Measurements from ENCODE around the gene TIMP3.

TIMP3 gene

GRCh38 chr22:32788904-32789624, 12.4 kb upstream of the TIMP3 start:
- DNase-seq = no peak

GRCh38 chr22:32789797-32790620, 11.5 kb upstream of the TIMP3 start:
- no peak for DNase-seq

- DNase-seq = no peak
These were observed 10.4 kb upstream of the TIMP3 start for GRCh38 chr22:32791056-32791455.

GRCh38 chr22:32791485-32791884, 10.0 kb upstream of the TIMP3 start:
- no peak for DNase-seq

GRCh38 chr22:32793589-32793988, 7.9 kb upstream of the TIMP3 start:
- DNase-seq = no peak

GRCh38 chr22:32794449-32795213, 6.9 kb upstream of the TIMP3 start:
- no peak for DNase-seq

DNA sequence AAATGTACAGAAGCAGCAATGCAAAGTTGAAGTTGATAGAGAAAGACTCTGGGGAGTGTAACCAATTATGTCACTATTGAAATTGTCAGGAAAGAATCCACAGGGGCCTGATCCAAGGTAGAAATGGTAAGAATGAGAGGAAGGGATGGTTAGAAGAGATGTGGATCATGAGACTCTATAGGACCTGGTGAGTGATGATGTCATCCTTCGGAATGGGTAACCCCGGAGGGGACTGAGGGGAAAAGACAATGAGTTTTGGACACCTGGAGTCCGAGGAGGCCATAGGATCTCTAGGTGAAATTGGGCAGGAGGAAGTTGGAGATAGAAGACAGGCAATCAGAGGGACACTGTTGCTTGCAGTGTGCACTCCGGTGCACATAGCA, 6.3 kb upstream of the TIMP3 start:
- DNase-seq = no peak

DNA sequence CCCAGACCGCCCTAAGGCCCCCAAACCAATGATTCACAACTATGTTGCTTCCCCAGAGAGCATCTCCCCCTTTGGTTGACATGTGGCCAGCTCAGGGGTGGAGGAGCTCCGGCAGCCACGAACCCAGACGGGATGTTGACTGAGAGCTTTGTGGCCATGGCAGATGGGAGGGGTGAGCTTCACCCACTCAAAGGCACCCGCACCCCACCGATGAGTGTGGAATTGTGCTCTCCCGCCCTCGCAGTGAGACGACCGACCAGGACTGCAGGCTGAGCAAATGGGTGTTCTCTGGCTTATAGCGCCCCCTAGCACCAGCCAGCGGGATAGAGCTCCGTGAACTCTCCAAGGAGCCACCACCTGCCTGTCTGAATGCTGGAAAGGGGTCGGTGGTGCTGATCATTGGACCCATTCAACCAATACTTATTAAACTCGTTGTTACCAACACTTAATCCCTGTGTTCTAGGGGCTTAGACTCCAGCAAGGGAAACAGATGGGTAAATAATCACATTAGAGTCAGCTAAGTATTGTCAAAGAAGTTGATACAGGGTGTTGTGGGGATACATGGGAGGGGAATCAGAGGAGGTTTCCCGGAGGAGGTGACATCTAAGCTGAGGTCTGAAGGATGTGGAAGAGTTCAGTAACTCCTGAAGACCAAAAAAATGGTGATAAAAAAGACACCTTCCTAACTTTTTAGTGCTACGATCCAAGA, 4.5 kb upstream of the TIMP3 start:
- DNase-seq = peak; percentile 66

DNA sequence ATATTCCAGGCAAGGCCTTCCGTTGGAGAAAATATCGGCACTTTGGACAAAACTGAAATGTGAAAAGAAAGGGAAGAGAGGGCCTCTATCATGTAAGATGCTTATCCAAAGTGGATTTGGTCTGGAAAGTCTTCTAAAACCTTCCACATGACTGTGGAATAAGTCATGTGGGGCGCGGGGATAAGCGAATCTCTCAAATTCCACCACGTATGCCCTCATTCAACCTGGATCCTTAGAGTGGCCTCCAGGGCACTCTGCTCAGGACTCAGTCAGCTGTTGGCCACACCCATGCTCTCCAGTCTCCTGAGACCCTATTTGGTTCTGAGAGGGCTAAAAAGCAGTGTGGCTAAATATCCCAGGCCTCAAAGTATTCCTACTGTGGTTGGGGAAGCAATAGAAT, 2.0 kb upstream of the TIMP3 start:
- no peak for DNase-seq

DNA sequence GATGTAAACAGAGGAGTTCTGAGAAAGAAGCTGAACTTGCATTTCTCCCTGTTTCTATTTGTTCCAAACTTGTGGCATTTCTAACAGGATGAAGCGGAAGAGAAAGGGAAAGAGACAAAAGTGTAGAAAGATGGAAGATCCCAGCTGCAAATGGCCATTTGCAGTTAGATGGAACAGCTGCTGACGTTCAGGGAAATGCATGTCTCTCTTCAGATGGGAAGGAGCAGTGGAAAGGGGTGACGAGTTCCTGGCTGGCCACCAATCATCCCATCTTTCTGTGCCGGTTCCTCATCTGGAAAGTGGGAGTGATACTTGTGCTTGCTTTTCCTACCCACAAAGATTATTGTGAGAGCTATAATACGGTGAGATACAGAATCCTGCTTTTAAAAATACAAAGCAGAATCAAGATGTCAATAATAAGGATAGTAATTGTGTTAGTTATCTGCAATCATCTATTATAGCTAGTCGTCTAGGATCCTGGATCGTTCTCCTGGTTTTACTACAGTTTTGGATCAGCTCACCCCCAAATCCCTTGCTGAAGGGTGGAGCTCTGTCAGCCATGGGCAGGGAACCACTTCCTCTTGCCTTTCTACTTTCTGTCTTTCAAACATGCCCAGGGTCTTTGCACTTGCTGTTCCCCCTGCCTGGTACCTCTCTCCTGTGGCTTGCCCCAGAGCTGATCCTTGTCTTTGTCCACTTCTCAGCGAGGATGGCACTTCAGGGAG, 1.2 kb upstream of the TIMP3 start:
- DNase-seq = no peak

DNA sequence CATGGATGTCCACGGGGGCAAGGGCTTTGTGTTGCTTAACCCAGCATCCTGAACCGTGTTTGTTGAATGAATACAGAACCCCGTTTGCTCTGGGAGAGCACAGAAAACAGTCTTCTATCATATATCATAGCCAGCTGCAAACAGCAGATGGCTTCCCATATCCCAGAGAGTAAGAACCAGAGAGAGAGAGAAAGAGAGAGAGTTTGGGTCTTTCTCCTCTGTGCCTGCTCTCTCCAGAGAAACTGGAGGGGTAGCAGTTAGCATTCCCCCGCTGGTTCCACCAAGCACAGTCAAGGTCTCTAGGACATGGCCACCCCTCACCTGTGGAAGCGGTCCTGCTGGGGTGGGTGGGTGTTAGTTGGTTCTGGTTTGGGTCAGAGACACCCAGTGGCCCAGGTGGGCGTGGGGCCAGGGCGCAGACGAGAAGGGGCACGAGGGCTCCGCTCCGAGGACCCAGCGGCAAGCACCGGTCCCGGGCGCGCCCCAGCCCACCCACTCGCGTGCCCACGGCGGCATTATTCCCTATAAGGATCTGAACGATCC, 440 bp upstream of the TIMP3 start:
- no peak for DNase-seq

DNA sequence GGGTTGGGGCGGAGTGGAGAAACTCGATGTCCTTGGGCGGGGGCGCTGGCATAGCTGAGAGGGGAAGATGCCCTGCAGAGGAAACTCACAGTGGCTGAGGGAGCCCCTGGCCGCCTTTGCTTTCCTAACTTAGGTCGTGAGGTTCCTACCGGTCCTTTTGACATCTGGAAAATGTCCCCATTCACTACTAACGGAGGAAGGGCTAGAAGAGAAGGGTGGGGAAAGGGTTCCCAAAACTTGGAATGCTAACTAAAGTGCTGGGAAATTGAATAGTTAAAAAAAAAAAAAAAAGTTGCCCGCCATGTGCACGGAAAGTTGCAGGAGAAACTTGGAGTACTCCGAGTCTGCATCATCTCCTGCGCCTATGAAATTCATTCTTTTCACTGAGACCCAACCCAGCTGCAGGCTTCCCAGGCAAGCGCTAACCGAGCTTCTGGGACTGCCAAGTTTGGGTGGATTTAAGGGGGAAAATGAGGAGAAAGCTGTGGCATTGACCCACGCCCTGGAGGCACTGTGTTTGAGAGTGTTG, 796 bp downstream of the TIMP3 start:
- DNase-seq = no peak

- no peak for DNase-seq
These were observed 1.7 kb downstream of the TIMP3 start for GRCh38 chr22:32803020-32803737.

DNA sequence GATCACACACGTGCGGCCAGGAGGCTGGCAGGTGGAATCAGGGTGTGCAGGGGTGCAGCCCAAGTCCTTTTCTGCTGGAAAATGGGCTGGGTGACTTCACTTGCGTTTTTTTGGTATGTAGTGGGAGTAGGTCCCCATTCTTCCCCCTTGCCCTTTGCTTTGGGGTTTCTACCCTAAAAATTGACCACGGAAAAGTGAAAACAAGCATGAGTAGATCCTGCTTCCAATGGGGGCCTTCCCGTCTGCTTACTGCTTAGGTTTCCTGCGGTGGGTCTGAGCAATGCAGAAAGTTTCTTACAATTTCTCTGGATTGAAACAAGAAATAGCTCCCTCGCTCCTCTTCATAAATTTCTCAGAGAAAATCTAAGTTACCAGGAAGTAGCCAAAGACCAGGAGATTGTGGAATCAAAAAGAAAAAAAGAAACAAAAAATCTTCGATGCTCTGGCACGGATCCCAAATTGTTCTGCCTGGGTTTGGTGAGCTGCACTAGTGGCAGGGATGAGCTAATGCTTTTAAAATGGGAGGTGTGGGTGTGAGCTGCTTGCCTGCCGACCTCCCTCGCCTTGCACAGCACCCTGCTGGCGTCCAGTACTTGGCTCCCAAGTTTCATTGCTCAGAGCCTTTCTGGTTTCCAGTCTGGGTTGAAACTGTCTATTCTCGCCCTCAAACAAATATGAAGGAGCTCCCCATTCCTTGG, 2.4 kb downstream of the TIMP3 start:
- DNase-seq = no peak

- DNase-seq = no peak
These were observed 3.2 kb downstream of the TIMP3 start for GRCh38 chr22:32804531-32805360.

DNA sequence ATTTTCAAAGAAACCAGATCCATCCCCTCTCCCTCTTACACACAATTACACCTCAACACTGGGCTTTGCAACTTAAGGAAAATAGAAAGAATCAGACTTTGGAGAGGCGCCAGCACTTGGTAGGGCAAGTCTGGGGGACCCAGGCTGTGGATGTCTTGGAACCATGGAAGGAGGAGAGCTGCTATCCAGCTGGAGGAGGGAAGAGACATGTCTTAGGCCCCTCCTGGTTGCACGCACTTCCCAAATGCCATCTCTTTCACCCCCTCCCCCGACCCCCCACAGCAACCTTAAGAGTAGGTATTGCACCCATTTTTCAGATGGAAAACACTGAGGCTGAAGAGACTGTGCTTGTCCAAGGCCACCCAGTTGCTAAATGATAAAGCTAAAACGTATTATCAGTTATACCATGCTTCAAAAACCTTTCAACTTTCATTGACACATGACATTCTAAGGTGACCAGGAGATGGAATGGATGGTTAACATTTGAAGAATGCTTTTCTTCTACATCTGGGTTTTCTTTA, 3.9 kb downstream of the TIMP3 start:
- no peak for DNase-seq

DNA sequence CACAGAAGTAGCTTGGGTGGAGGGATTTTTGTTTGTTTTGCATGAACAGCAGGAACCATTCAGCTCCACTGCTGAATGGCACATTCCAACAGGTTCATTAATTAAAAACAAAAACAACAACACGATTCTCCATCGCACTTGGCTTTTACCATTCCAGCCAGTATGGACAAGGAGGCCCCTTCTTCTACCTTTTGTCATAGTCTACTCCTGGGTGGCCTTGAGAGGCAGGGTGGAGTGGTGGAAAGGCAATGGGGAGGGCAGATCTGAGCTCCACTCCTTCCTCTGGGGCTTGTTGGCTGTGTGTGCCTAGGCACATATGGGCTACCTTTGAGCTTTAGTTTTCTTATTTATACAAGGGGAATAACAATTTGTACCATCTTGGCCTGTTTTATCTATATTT, 4.8 kb downstream of the TIMP3 start:
- no peak for DNase-seq

GRCh38 chr22:32808038-32808445, 6.5 kb downstream of the TIMP3 start:
- DNase-seq = no peak
